Glutamatergic neuron (in vitro differentiated cells): Measurements from ENCODE around the gene SUSD3. TPM values are rescaled to one million over a fixed set of nuclear protein-coding genes. Genes with fewer than 3 reads are reported as not detected.

Experiments
- DNase-seq: peaks from one replicate; pipeline ENCODE4 v3.0.0; 2022
- H3K27ac Mint-ChIP-seq: one replicate; pipeline ENCODE4 v1.8.0; 2020; ENCODE audit warnings: mild to moderate bottlenecking, mixed read lengths, inconsistent platforms; ENCODE audit not compliant: unreplicated experiment
- H3K27me3 Mint-ChIP-seq: one replicate; pipeline ENCODE4 v1.8.0; 2020; ENCODE audit warnings: mild to moderate bottlenecking, moderate library complexity, mixed read lengths, inconsistent platforms; ENCODE audit not compliant: unreplicated experiment
- H3K36me3 Mint-ChIP-seq: one replicate; pipeline ENCODE4 v1.8.0; 2020; ENCODE audit warnings: mild to moderate bottlenecking, mixed read lengths, inconsistent platforms; ENCODE audit not compliant: unreplicated experiment
- H3K4me1 Mint-ChIP-seq: one replicate; pipeline ENCODE4 v1.8.0; 2020; ENCODE audit warnings: mild to moderate bottlenecking, low read depth, mixed read lengths, inconsistent platforms; ENCODE audit not compliant: unreplicated experiment
- H3K4me3 Mint-ChIP-seq: one replicate; pipeline ENCODE4 v1.8.0; 2020; ENCODE audit warnings: mild to moderate bottlenecking, mixed read lengths, inconsistent platforms; ENCODE audit not compliant: unreplicated experiment
- H3K9me3 Mint-ChIP-seq: one replicate; pipeline ENCODE4 v1.8.0; 2020; ENCODE audit warnings: mild to moderate bottlenecking, moderate library complexity, mixed read lengths, inconsistent platforms; ENCODE audit not compliant: unreplicated experiment
- total RNA-seq: library from RNA; stranded (reverse); fragmentation: NEBNext Ultra II Directional; extraction: Animal tissue kit (Norgen Biotek cat#: 25700); gene quantifications from one replicate; pipeline ENCODE4 v1.2.1, GENCODE V29; 2021; ENCODE audit not compliant: unreplicated experiment
- TF ChIP-seq, protein P1 (sequence below): fragments of 200-600 bp; sonication (generic); IDR thresholded peaks from one replicate; pipeline ENCODE4 v1.5.0; 2021; ENCODE audit not compliant: partially characterized antibody, unreplicated experiment

Gene SUSD3
- total RNA-seq, 1 donor from 2014 or later, result not detected

DNA sequence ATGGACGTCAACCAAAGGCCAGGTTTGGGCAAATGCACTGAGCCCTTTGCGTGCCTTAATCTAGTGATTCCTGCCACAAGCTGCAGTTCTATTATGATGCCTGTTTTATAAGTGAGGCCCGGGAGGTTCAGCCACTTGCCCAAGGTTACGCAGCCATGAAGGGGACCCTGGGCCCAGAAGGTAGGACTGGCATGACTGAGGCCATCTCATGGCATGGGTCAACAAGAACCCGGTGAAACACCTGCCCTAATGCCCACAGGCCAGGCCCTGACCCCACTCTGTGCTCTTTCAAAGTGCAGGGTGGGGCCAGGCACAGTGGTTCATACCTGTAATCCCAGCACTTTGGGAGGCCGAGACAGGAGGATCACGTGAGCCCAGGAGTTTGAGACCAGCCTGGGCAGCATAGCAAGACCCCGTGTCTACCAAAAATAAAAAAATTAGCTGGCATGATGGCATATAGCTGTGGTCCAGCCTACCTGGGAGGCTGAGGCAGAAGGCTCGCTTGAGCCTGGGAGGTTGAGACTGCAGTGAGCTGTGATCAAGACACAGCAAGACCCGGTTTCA is 66.9 kb downstream of the SUSD3 start:
- no peak overlapping the region for H3K4me3 Mint-ChIP-seq
- no peak for DNase-seq

DNA sequence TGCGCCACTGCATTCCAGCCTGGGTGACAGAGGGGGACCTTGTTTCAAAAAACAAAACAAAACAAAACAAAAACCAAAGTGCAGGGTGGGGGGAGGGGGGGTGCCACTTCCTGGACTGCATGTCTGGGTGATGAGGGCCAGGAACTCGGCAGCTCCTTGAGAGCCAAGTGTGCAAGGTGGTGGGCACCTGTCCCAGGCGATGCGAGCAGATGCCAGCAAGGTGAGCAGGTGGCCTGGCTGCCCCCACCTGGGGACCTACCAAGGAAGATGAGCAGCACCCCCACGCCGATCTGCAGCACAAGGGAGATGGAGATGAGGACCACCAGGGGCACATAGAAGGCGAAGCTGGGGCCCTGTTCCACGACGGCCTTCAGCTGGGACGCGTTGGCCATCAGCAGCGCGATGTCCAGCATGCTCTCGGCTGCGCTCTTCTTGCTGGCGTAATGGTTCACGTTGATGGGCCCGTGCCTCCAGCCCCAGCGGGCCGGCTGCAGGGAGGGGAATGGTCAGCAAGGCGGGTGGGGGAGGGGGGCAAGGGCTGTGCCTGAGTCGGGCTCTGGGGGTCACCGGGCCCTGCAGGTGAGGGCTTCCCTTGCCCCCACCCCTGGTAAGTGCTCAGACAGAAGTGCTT is 67.8 kb downstream of the SUSD3 start:
- Mint-ChIP-seq H3K27me3 (no peaks in the 10 kb centered on the region), H3K36me3 (no peaks in the 10 kb centered on the region), H3K4me3 (peak overlapping the region; percentile 25), H3K4me1 (peaks cover 17% of the 10 kb centered on the region), H3K9me3 (no peaks in the 10 kb centered on the region), H3K27ac (no peak overlapping the region)
- DNase-seq, result no peak
- TF ChIP-seq, protein P1, sequence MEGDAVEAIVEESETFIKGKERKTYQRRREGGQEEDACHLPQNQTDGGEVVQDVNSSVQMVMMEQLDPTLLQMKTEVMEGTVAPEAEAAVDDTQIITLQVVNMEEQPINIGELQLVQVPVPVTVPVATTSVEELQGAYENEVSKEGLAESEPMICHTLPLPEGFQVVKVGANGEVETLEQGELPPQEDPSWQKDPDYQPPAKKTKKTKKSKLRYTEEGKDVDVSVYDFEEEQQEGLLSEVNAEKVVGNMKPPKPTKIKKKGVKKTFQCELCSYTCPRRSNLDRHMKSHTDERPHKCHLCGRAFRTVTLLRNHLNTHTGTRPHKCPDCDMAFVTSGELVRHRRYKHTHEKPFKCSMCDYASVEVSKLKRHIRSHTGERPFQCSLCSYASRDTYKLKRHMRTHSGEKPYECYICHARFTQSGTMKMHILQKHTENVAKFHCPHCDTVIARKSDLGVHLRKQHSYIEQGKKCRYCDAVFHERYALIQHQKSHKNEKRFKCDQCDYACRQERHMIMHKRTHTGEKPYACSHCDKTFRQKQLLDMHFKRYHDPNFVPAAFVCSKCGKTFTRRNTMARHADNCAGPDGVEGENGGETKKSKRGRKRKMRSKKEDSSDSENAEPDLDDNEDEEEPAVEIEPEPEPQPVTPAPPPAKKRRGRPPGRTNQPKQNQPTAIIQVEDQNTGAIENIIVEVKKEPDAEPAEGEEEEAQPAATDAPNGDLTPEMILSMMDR, result no peak

More for the DNA sequence above, 66.9 kb downstream of the SUSD3 start:
- peaks cover 17% of the 10 kb centered on the region for H3K4me1 Mint-ChIP-seq
- no peaks in the 10 kb centered on the region for H3K27me3 Mint-ChIP-seq
- no peaks in the 10 kb centered on the region for H3K9me3 Mint-ChIP-seq
- no peaks in the 10 kb centered on the region for H3K36me3 Mint-ChIP-seq
- H3K27ac Mint-ChIP-seq, result no peak overlapping the region
- TF ChIP-seq, protein P1, result no peak

DNA sequence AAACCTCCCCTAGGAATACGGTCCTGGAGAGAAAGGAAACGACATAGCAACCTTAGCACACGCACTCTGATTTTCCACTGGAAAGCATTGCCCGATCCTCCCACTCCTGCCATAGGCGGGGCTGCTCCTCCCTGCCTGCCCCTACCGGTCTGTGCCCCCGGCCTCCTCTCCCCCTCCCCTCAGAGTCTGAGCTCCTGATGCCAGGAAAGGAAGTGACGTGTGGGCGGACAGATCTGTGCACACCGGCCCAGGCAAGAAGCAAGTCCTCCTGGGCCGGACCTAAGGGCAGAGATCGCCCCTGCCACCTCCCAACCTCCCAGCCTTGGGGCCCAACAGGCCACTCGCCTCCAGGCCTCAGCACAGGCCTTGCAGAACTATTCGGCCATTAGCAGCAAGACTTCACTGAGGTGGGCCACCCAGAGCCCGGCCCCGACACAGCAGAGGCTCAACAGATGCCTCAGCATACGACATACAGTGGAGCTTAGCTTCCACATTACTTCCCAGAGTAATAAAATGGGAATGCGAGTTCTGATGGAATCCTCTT is 68.4 kb downstream of the SUSD3 start:
- Mint-ChIP-seq H3K9me3 (no peaks in the 10 kb centered on the region), H3K4me1 (peaks cover 19% of the 10 kb centered on the region), H3K36me3 (no peaks in the 10 kb centered on the region), H3K4me3 (peak overlapping the region; percentile 25), H3K27ac (peak overlapping the region; percentile 64), H3K27me3 (no peaks in the 10 kb centered on the region)
- DNase-seq, result no peak
- TF ChIP-seq, protein P1, result no peak

DNA sequence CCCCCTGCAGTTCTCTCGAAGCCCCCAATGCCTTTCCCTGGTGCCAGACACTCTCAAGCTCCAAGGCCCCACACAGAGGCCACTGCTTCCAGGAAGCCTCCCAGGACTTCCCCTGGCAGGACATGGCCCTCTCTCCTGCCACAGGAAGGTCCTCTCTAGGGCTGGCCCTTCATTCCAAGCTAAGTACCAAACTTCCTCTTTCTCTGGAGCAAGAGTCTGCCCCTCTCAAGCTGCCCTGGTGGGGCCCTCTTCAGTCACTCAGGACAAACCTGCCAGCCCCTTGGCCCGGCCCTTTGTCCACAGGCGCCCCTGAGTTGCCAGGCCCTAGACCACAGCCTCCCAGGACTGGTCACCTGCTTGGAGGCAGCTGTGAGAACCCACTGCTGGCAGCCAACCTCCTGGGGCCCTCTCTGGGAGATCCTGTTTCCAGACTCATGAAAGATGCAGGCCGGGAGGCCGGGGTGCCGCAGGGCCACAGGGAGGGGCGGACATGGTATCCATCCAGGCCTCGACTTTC is 69.0 kb downstream of the SUSD3 start:
- no peak for DNase-seq
- Mint-ChIP-seq H3K9me3 (no peaks in the 10 kb centered on the region), H3K4me3 (peak overlapping the region; percentile 25), H3K27me3 (no peaks in the 10 kb centered on the region), H3K27ac (peak overlapping the region; percentile 64), H3K4me1 (peaks cover 21% of the 10 kb centered on the region), H3K36me3 (no peaks in the 10 kb centered on the region)
- TF ChIP-seq, protein P1, result no peak

DNA sequence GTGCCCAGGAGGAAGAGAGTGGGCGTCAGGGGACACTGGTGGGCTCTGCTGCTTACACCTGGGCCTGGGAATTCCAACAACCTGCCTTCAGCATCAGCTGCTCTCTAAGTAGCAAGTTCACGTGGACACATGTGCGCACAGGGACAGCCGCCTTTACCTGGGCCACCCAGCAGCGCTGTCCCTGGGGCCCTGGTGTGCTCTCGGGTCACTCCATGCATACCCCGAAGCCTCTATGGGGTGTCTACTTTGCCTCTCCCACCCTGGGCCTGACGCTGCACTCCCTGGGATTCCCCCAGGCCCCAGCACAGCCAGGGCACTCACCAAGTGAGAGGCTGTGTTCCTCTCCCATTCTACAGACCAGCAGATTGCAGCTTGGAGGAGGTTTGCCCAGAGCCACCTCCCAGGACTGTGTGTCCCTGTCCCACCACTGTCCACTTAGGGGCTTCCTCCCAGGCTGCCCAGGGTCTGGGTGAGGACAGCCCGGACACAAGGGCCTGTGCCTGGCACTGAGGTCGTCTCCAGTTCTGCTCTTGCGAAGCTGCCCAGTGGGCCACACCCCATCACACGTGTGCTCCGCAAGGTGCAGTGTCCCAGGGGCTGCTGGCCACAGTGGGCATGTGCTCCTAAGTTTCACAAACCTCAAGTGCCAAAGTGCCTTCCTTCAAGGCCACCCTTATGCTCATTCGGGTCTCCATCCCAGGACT is 69.7 kb downstream of the SUSD3 start:
- Mint-ChIP-seq H3K36me3 (no peaks in the 10 kb centered on the region), H3K4me3 (peak overlapping the region; percentile 49), H3K4me1 (peaks cover 21% of the 10 kb centered on the region), H3K9me3 (no peaks in the 10 kb centered on the region), H3K27me3 (no peaks in the 10 kb centered on the region), H3K27ac (peak overlapping the region; percentile 55)
- TF ChIP-seq, protein P1, result no peak
- DNase-seq, result no peak
